Breast epithelium (tissue), 3 donors: ENCODE results near the gene NCR3LG1.

Experiments
- POLR2A ChIP-seq: fragments of 450-650 bp; IDR thresholded peaks from one replicate; pipeline ENCODE4 v1.6.1; 2016; ENCODE audit warnings: antibody characterized with exemption, mild to moderate bottlenecking, moderate library complexity
- POLR2AphosphoS5 ChIP-seq, 3 donors: sonication (generic); formaldehyde crosslinking; IDR thresholded peaks; one replicate each; pipeline ENCODE4 v1.6.1; 2017; ENCODE audit warnings: antibody characterized with exemption in 3 of 3
- TF ChIP-seq, protein P1 (sequence below), 3 donors: fragments of 450-650 bp; IDR thresholded peaks; one replicate each; pipeline ENCODE4 v1.5.1; 2016 to 2017; ENCODE audit warnings: antibody characterized with exemption in 3 of 3, mild to moderate bottlenecking in 3 of 3, moderate library complexity in 3 of 3

GRCh38 chr11:17389957-17390649 lies 38.5 kb downstream of the NCR3LG1 start:
- TF ChIP-seq POLR2A = no peak
- TF ChIP-seq, protein P1, sequence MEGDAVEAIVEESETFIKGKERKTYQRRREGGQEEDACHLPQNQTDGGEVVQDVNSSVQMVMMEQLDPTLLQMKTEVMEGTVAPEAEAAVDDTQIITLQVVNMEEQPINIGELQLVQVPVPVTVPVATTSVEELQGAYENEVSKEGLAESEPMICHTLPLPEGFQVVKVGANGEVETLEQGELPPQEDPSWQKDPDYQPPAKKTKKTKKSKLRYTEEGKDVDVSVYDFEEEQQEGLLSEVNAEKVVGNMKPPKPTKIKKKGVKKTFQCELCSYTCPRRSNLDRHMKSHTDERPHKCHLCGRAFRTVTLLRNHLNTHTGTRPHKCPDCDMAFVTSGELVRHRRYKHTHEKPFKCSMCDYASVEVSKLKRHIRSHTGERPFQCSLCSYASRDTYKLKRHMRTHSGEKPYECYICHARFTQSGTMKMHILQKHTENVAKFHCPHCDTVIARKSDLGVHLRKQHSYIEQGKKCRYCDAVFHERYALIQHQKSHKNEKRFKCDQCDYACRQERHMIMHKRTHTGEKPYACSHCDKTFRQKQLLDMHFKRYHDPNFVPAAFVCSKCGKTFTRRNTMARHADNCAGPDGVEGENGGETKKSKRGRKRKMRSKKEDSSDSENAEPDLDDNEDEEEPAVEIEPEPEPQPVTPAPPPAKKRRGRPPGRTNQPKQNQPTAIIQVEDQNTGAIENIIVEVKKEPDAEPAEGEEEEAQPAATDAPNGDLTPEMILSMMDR (IDR thresholded peaks at IDR 0.05) = no peak
- no peak for TF ChIP-seq POLR2AphosphoS5 (IDR thresholded peaks at IDR 0.05)
